GM18907 (cell line): ENCODE measurements around the gene MAD2L1.

Experiments used
- ATAC-seq: cut with Tn5 transposase; IDR thresholded peaks from one replicate; pipeline ENCODE4 v1.9.1; 2021; ENCODE audit warnings: mild to moderate bottlenecking, moderate library complexity; ENCODE audit not compliant: unreplicated experiment

The MAD2L1 gene

GRCh38 chr4:120059036-120059435, 7.6 kb downstream of the MAD2L1 start:
- ATAC-seq = no peak

- ATAC-seq = no peak
Observed at GRCh38 chr4:120057416-120057815, 9.2 kb downstream of the MAD2L1 start.

GRCh38 chr4:120056246-120056645, 10.4 kb downstream of the MAD2L1 start:
- no peak for ATAC-seq

- ATAC-seq = no peak
Observed at GRCh38 chr4:120055795-120056194, 10.9 kb downstream of the MAD2L1 start.

- no peak for ATAC-seq
Observed at GRCh38 chr4:120055162-120055561, 11.5 kb downstream of the MAD2L1 start.

- peak; percentile 68 for ATAC-seq
Observed at GRCh38 chr4:120053911-120054310, 12.7 kb downstream of the MAD2L1 start.

- no peak for ATAC-seq
Observed at GRCh38 chr4:120052856-120053255, 13.8 kb downstream of the MAD2L1 start.

GRCh38 chr4:120051253-120051652, 15.4 kb downstream of the MAD2L1 start:
- no peak for ATAC-seq

- ATAC-seq = peak; percentile 94
Observed at GRCh38 chr4:120049732-120050494, 16.7 kb downstream of the MAD2L1 start.

GRCh38 chr4:120043828-120044227, 22.8 kb downstream of the MAD2L1 start:
- no peak for ATAC-seq

GRCh38 chr4:120037411-120037810, 29.2 kb downstream of the MAD2L1 start:
- ATAC-seq = no peak

- no peak for ATAC-seq
Observed at GRCh38 chr4:120034913-120035312, 31.7 kb downstream of the MAD2L1 start.

- no peak for ATAC-seq
Observed at GRCh38 chr4:120026853-120027252, 39.8 kb downstream of the MAD2L1 start.

GRCh38 chr4:120025516-120025915, 41.1 kb downstream of the MAD2L1 start:
- ATAC-seq = no peak

- no peak for ATAC-seq
Observed at GRCh38 chr4:120018786-120019185, 47.9 kb downstream of the MAD2L1 start.

GRCh38 chr4:120017939-120018692, 48.5 kb downstream of the MAD2L1 start:
- no peak for ATAC-seq

GRCh38 chr4:120011725-120012124, 54.9 kb downstream of the MAD2L1 start:
- ATAC-seq = no peak

- ATAC-seq = no peak
Observed at GRCh38 chr4:120010646-120011045, 56.0 kb downstream of the MAD2L1 start.

- ATAC-seq = no peak
Observed at GRCh38 chr4:120009731-120010130, 56.9 kb downstream of the MAD2L1 start.

- ATAC-seq = no peak
Observed at GRCh38 chr4:120008957-120009356, 57.7 kb downstream of the MAD2L1 start.

- ATAC-seq = no peak
Observed at GRCh38 chr4:120007896-120008436, 58.7 kb downstream of the MAD2L1 start.
